ENCODE results near the gene BRD9.

- TF ChIP-seq CTCF (IDR thresholded peaks at IDR 0.05) = no peak
- TF ChIP-seq POLR2A (IDR thresholded peaks at IDR 0.05) = no peak
Measured at GRCh38 chr5:937151-937924, 44.7 kb upstream of the BRD9 start.

Measured in right lobe of liver (tissue), 4 donors.